Measurements from ENCODE around the gene MRPL36. TPM values are rescaled to one million over a fixed set of nuclear protein-coding genes. Genes with fewer than 3 reads are reported as not detected.
A peak's percentile ranks its signal among the peaks of the same experiment; 100 is the strongest.

Gene MRPL36
- total RNA-seq, 1 donor from 2014 or later: 38.0 TPM

GRCh38 chr5:1751026-1751863, 48.4 kb downstream of the MRPL36 start:
- H3K4me3 Mint-ChIP-seq: no peak overlapping the region
- H3K36me3 Mint-ChIP-seq: no peaks in the 10 kb centered on the region
- no peaks in the 10 kb centered on the region for H3K4me1 Mint-ChIP-seq
- peak in 1 of 2 experiments; percentile 37 for DNase-seq (ENCODE audit: low spot score in 2 of 2, unreplicated experiment in 2 of 2)
- no peak for TF ChIP-seq CTCF (IDR thresholded peaks at IDR 0.05; ENCODE audit: unreplicated experiment)
- no peak overlapping the region for H3K27ac Mint-ChIP-seq
- peaks cover 36% of the 10 kb centered on the region for H3K27me3 Mint-ChIP-seq (ENCODE audit: low read depth)
- no peaks in the 10 kb centered on the region for H3K9me3 Mint-ChIP-seq

GRCh38 chr5:1750469-1750868, 49.2 kb downstream of the MRPL36 start:
- Mint-ChIP-seq H3K36me3 (no peaks in the 10 kb centered on the region), H3K4me1 (peaks cover 1% of the 10 kb centered on the region), H3K27me3 (ENCODE audit: low read depth) (peaks cover 35% of the 10 kb centered on the region), H3K27ac (no peak overlapping the region), H3K9me3 (no peaks in the 10 kb centered on the region), H3K4me3 (no peak overlapping the region)
- no peak for TF ChIP-seq CTCF (IDR thresholded peaks at IDR 0.05; ENCODE audit: unreplicated experiment)
- no peak for DNase-seq (ENCODE audit: low spot score in 2 of 2, unreplicated experiment in 2 of 2)

- peaks cover 33% of the 10 kb centered on the region for H3K27me3 Mint-ChIP-seq (ENCODE audit: low read depth)
- no peak overlapping the region for H3K4me3 Mint-ChIP-seq
- H3K36me3 Mint-ChIP-seq: no peaks in the 10 kb centered on the region
Measured at GRCh38 chr5:1749346-1750124, 50.1 kb downstream of the MRPL36 start.

GRCh38 chr5:1748845-1749244, 50.8 kb downstream of the MRPL36 start:
- no peak overlapping the region for H3K27ac Mint-ChIP-seq
- no peak for TF ChIP-seq CTCF (IDR thresholded peaks at IDR 0.05; ENCODE audit: unreplicated experiment)
- no peaks in the 10 kb centered on the region for H3K36me3 Mint-ChIP-seq
- DNase-seq (ENCODE audit: low spot score in 2 of 2, unreplicated experiment in 2 of 2): peak in 1 of 2 experiments; percentile 7
- no peak overlapping the region for H3K4me3 Mint-ChIP-seq
- H3K4me1 Mint-ChIP-seq: peaks cover 4% of the 10 kb centered on the region
- H3K9me3 Mint-ChIP-seq: no peaks in the 10 kb centered on the region
- H3K27me3 Mint-ChIP-seq (ENCODE audit: low read depth): peaks cover 32% of the 10 kb centered on the region

More at GRCh38 chr5:1749346-1750124, 50.1 kb downstream of the MRPL36 start:
- Mint-ChIP-seq H3K27ac (no peak overlapping the region), H3K9me3 (no peaks in the 10 kb centered on the region), H3K4me1 (peaks cover 4% of the 10 kb centered on the region)
- DNase-seq (ENCODE audit: low spot score in 2 of 2, unreplicated experiment in 2 of 2): no peak
- TF ChIP-seq CTCF (IDR thresholded peaks at IDR 0.05; ENCODE audit: unreplicated experiment): no peak

Other genes starting within 250 kb of the MRPL36 start
- gene NDUFS6, start 1.6 kb upstream of the MRPL36 start, total RNA-seq: 26.7 to 29.7 TPM (median 28.0 TPM) in 3 replicates
- not detected in 3 replicates for gene IRX4, start 83.1 kb upstream of the MRPL36 start, total RNA-seq

All from mesothelial cell of epicardium (in vitro differentiated cells).